Measurements from ENCODE around the gene MYH14. TPM values are rescaled to one million over a fixed set of nuclear protein-coding genes. Genes with fewer than 3 reads are reported as not detected.

The MYH14 gene
- total and polyA plus RNA-seq, 10 of the 15 experiments (the other 5 are each of a cell fraction or from before 2014, with no cell fraction given), result 0.06 to 0.69 (median 0.15) TPM; not detected in 4

GRCh38 chr19:50309396-50310125 is 106.1 kb downstream of the MYH14 start (continued):
- TF ChIP-seq, protein P1, sequence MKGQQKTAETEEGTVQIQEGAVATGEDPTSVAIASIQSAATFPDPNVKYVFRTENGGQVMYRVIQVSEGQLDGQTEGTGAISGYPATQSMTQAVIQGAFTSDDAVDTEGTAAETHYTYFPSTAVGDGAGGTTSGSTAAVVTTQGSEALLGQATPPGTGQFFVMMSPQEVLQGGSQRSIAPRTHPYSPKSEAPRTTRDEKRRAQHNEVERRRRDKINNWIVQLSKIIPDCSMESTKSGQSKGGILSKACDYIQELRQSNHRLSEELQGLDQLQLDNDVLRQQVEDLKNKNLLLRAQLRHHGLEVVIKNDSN (IDR thresholded peaks at IDR 0.05; ENCODE audit: borderline replicate concordance, extremely low read length, insufficient read depth, low read depth, low read length), result no peak
- TF ChIP-seq STAT1 (conservative IDR thresholded peaks at IDR 0.05), result no peak
- TF ChIP-seq NR2C1 (IDR thresholded peaks at IDR 0.05), result no peak
- TF ChIP-seq JUND (IDR thresholded peaks at IDR 0.05; ENCODE audit: low read depth, low read length), result no peak
- no peak for TF ChIP-seq RB1 (IDR thresholded peaks at IDR 0.05; ENCODE audit: borderline replicate concordance)

DNA sequence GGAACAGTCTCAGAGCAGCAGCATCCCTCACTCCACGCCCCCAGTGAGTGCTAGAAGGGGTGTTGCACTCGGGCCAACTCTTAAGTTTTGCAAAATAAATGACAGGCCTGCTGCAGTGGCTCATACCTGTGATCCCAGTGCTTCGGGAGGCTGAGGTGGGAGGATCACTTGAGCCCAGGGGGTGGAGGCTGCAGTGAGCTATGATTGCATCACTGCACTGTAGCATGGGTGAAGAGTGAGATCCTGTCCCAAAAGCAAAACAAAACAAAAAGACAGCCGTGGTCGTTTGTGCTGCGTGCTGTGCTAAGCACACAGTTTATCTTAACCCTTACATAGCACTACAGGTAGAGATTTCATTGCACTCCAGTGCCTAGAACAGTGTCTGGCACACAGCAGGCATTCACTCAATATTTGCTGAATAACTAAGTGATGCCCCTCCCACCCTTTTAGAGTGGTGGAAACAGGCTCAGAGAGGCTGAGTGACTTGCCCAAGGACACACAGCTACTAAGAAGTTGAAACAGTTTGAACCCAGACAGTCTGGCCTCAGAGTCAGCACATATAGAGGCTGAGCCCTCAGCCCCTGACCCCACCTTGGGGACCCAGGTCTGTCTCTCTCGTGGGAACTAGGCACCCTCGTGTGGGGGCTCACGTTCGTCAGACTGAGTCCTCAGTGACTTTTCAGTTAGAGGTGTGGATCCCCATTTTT is 107.5 kb downstream of the MYH14 start:
- in situ Hi-C loops (cut with MboI) (no loop called here), intact Hi-C loops (cut with micrococcal nuclease; ENCODE audit: unreplicated experiment) (no loop called here)
- WGBS (ENCODE audit: insufficient coverage, insufficient replicate concordance, low lambda C conversion rate, missing lambda C conversion rate), result 5% methylated on average over 10 of the region's 10 CpGs
- H3K9me3 ChIP-seq (replicated peaks; ENCODE audit: control insufficient read depth, insufficient read depth, low read length), result no peaks in the 10 kb centered on the region
- ChIA-PET CTCF (no interaction called here), RAD21 (ENCODE audit: unreplicated experiment) (no interaction called here), SMC1A (ENCODE audit: uncharacterized antibody, unreplicated experiment) (no interaction called here), POLR2A (no interaction called here)
- H3K9ac ChIP-seq (ENCODE audit: control insufficient read depth, insufficient read depth, low read length), result no peak overlapping the region
- no peak overlapping the region for H3K27ac ChIP-seq (ENCODE audit: control insufficient read depth, insufficient read depth)
- no peaks in the 10 kb centered on the region for H4K20me1 ChIP-seq (ENCODE audit: control insufficient read depth, insufficient read depth)
- FAIRE-seq (no peak), ATAC-seq (no peak), DNase-seq (ENCODE audit: low read depth, low spot score) (no peak)
- no peak overlapping the region for H2AFZ ChIP-seq (ENCODE audit: control insufficient read depth, low read depth, low read length)
- BruUV-seq (replicated peaks), result no TSS peak
- H3K36me3 ChIP-seq (ENCODE audit: control insufficient read depth in 2 of 2, insufficient read depth in 2 of 2, low read length in 1 of 2), result no peaks in the 10 kb centered on the region
- no peak overlapping the region for H3K4me2 ChIP-seq (ENCODE audit: control insufficient read depth, insufficient read depth)
- peaks cover 11 to 12% of the 10 kb centered on the region in 2 experiments for H3K27me3 ChIP-seq (replicated peaks in 1 of 2; ENCODE audit: control insufficient read depth in 2 of 2, insufficient read depth in 2 of 2, low read length in 1 of 2)
- H3K79me2 ChIP-seq (ENCODE audit: control insufficient read depth, insufficient read depth, low read length), result no peaks in the 10 kb centered on the region
- H3K4me3 ChIP-seq, result no peak overlapping the region
- H3K4me1 ChIP-seq (ENCODE audit: control insufficient read depth, insufficient read depth, low read length), result peaks cover 4% of the 10 kb centered on the region; the same call in 1 of the 2 replicates
- TF ChIP-seq, protein P2, sequence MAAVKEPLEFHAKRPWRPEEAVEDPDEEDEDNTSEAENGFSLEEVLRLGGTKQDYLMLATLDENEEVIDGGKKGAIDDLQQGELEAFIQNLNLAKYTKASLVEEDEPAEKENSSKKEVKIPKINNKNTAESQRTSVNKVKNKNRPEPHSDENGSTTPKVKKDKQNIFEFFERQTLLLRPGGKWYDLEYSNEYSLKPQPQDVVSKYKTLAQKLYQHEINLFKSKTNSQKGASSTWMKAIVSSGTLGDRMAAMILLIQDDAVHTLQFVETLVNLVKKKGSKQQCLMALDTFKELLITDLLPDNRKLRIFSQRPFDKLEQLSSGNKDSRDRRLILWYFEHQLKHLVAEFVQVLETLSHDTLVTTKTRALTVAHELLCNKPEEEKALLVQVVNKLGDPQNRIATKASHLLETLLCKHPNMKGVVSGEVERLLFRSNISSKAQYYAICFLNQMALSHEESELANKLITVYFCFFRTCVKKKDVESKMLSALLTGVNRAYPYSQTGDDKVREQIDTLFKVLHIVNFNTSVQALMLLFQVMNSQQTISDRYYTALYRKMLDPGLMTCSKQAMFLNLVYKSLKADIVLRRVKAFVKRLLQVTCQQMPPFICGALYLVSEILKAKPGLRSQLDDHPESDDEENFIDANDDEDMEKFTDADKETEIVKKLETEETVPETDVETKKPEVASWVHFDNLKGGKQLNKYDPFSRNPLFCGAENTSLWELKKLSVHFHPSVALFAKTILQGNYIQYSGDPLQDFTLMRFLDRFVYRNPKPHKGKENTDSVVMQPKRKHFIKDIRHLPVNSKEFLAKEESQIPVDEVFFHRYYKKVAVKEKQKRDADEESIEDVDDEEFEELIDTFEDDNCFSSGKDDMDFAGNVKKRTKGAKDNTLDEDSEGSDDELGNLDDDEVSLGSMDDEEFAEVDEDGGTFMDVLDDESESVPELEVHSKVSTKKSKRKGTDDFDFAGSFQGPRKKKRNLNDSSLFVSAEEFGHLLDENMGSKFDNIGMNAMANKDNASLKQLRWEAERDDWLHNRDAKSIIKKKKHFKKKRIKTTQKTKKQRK (IDR thresholded peaks at IDR 0.05; ENCODE audit: low read depth, low read length), result no peak
- TF ChIP-seq YBX1 (IDR thresholded peaks at IDR 0.05) (no peak), BACH1 (IDR thresholded peaks at IDR 0.05; ENCODE audit: borderline replicate concordance) (no peak), POLR2AphosphoS5 (IDR thresholded peaks at IDR 0.05; ENCODE audit: low read length) (no peak), CHD1 (IDR thresholded peaks at IDR 0.05; ENCODE audit: low read depth, low read length) (no peak), NRF1 (conservative IDR thresholded peaks at IDR 0.05; ENCODE audit: low read depth, low read length) (no peak), SMARCA5 (IDR thresholded peaks at IDR 0.05) (no peak), POU2F2 (IDR thresholded peaks at IDR 0.05; ENCODE audit: borderline replicate concordance, low read depth, low read length) (no peak), FOS (IDR thresholded peaks at IDR 0.05; ENCODE audit: borderline replicate concordance, extremely low read depth, insufficient read length) (no peak), DPF2 (IDR thresholded peaks at IDR 0.05) (no peak), CBX3 (IDR thresholded peaks at IDR 0.05; ENCODE audit: borderline replicate concordance, low read depth) (no peak), EGR1 (IDR thresholded peaks at IDR 0.05; ENCODE audit: borderline replicate concordance in 1 of 2, low read depth in 2 of 2, low read length in 2 of 2) (no peak), MEF2B (IDR thresholded peaks at IDR 0.05; ENCODE audit: partially characterized antibody, poor library complexity, severe bottlenecking) (no peak), JUNB (IDR thresholded peaks at IDR 0.05) (no peak), POLR2A (IDR thresholded peaks at IDR 0.05; ENCODE audit: low read depth, low read length) (no peak)

Measured in GM12878 (cell line).